GM21526 (cell line): ENCODE results near the gene TGFBR3.

Experiments used
- ATAC-seq: cut with Tn5 transposase; IDR thresholded peaks from one replicate; pipeline ENCODE4 v1.9.1; 2021; ENCODE audit warnings: moderate library complexity; ENCODE audit not compliant: unreplicated experiment, low FRiP score

The TGFBR3 gene

DNA sequence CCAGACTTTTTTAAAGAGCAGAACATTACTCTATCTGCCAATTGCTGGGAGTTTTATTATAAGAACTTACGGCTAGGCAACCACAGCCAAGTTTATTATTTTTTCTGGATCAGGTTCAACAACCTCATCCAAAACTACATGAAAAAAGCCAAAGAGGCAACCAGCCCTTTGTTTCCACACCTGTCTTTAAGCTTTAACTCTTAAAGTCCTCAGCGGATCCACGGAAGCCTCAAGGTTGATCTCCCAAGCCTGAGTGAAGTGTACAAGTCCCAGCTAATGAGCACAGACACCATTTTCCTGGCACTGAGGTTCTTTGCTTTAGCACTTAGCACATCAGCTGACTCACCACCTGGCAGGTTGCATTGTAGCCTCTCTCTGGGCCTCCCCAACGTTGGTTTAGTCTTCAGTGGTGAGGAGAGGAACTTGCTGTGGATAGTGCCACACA, 143.1 kb downstream of the TGFBR3 start:
- no peak for ATAC-seq

- ATAC-seq = no peak
Observed at GRCh38 chr1:91741906-91742305, 144.0 kb downstream of the TGFBR3 start.

DNA sequence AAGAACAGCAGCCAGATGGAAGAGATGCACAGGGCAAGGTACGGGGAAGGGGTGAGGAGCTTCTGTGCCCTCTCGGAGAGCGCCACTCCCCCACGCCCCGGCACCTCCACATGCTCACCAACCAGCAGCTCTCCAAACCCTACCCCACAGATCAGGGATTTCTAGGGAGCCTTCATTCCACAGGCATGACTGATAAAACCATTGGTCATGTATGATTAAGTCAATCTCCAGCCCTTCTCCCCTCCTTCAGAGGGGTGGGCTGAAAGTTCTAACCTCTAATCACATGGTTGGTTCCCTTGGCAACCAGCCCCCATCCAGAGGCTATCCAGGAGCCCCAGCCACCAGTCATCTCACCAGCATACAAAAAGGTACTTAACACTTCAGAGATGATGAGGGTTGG, 144.7 kb downstream of the TGFBR3 start:
- no peak for ATAC-seq

DNA sequence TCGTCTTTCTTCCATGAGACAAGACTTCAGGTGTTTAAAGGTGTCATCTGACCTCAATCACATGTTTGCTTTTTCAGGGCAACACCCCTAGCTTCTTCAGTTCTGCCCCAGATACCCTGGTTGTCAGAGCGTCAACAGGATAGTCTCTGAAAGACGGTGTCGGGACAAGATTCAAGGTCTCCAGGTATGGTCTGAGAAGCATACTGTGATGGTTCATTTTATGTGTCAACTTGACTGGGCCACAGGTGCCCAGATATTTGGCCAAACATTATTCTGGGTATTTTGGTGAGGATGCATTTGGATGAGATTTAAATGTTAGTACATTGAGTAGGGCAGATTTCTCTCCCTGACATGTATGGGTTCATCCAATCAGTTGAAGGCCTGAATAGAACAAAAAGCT, 148.3 kb downstream of the TGFBR3 start:
- ATAC-seq = no peak

GRCh38 chr1:91736715-91737615, 149.0 kb downstream of the TGFBR3 start:
- no peak for ATAC-seq

GRCh38 chr1:91736146-91736714, 149.7 kb downstream of the TGFBR3 start:
- ATAC-seq = no peak

DNA sequence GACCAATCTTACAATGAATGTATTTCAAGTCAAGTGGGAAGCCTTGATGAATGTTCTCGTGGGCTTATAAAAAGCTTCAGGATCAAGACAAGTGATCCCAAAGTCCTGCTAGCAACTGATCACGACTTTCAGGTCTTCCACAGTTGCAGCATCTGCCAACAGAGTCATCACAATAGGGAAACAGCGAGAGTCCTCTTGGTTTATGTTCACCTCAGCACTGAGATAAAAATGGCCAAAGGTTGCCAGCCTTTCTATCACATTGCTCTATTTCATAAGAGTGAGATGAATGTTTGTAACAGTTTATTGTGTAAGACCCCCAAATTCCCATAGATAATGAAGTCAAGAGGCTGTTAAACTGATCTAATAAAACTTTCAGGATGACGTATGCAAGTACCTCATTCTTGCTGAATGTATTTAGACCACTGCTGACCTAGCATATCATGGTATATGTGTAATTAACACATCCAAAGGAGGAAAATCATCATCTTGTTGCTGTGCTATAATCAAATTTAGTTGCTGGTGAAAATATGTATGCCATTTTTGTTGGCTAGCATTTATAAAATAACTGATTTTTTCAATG, 150.6 kb downstream of the TGFBR3 start:
- no peak for ATAC-seq

DNA sequence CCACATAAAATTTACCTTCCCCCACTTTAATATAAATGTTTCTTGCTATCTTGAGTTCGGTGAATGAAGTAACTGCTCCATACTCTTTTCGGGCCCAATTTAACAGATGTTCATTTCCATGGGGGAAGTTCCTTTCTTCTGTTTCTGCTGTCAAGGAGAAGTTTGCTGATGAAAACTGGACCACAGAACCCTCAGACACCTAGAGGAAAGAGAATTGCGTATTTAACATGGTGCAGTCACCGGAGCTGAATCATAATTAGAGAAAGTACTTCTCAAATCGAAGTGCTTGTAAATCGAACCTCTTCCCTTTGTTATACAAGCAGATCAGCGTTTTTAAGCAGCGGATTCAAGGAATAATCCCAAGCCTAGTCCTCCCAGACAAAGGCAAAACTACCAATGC, 151.2 kb downstream of the TGFBR3 start:
- no peak for ATAC-seq

GRCh38 chr1:91733108-91733710, 152.7 kb downstream of the TGFBR3 start:
- ATAC-seq = no peak

- ATAC-seq = no peak
Observed at GRCh38 chr1:91732291-91733107, 153.5 kb downstream of the TGFBR3 start.

DNA sequence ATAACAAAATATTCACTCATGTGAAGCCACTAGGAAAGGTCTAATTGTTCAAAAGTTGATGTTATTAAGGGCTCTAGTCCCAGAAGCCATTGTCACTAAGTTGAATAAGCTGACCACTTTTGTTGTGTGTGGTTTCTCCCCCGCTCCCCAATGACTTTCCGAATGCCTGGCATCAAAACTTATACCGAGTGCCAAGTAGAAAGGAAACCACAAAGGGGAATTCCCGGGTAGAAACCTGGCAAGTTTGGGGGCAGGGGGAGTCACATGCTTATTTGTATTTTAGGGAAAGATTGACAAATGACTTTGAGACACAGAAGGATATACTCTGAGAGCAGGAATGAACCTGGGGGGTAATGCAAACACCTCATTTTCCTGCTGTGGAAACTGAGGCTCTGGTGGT, 154.1 kb downstream of the TGFBR3 start:
- ATAC-seq = no peak

GRCh38 chr1:91730801-91731732, 154.9 kb downstream of the TGFBR3 start:
- ATAC-seq = no peak

- no peak for ATAC-seq
Observed at GRCh38 chr1:91729621-91730358, 156.2 kb downstream of the TGFBR3 start.

GRCh38 chr1:91727763-91728162, 158.2 kb downstream of the TGFBR3 start:
- no peak for ATAC-seq

- no peak for ATAC-seq
Observed at GRCh38 chr1:91725989-91726721, 159.8 kb downstream of the TGFBR3 start.

- ATAC-seq = no peak
Observed at GRCh38 chr1:91725618-91725988, 160.3 kb downstream of the TGFBR3 start.

DNA sequence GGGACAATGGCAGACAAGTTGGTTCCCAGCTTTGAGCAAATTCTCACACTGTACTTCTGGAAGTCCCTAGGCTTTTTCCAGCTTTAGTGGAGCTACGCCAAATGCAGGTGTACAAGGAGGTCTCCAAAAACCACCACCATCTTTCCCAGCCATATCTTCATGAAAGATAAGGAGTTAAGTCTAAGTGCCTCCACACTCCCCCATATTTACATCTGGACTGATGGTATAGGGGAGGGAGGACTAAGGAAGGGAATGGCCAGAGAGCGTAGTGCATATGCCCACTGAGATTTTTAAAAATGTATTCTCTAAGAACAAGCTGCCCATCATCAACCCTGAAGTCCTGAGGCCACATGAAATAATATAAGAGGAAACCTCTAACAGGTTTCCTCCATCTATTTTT, 161.3 kb downstream of the TGFBR3 start:
- ATAC-seq = no peak

GRCh38 chr1:91724231-91724630, 161.7 kb downstream of the TGFBR3 start:
- no peak for ATAC-seq
